SK-N-SH (cell line): ENCODE results near the gene CNRIP1. TPM values are rescaled to one million over a fixed set of nuclear protein-coding genes. Genes with fewer than 3 reads are reported as not detected.

ENCODE experiments used
- CTCF ChIA-PET: fragments of 300-600, 350-600 bp; formaldehyde crosslinking; extraction: SDS; loops from one replicate; lab custom pipeline; 2021; lab: Yijun Ruan, JAX
- POLR2A ChIA-PET: fragments of 350-600 bp; sonication (Branson Sonifier 250); formaldehyde crosslinking; extraction: SDS; loops from one replicate; lab custom pipeline; 2020; ENCODE audit warnings: antibody characterized with exemption, inconsistent platforms; lab: Yijun Ruan, JAX
- DNase-seq: peaks from one replicate; pipeline ENCODE4 v3.0.0; 2012
- H2AFZ ChIP-seq: fragments of 200-600 bp; sonication (generic); 2 replicates; pipeline ENCODE4 v1.8.1; 2016; ENCODE audit warnings: antibody characterized with exemption, mild to moderate bottlenecking, low read depth
- H3F3A ChIP-seq: fragments of 200-600 bp; sonication (generic); replicated peaks from 2 replicates; pipeline ENCODE3; 2016; ENCODE audit warnings: antibody characterized with exemption, mild to moderate bottlenecking; ENCODE audit not compliant: insufficient read depth
- H3K27ac ChIP-seq, 2 experiments: fragments of 200-500 bp in 1 of 2; fragments of 200-600 bp in 1 of 2; sonication (Bioruptor generic) in 1 of 2; sonication (generic), shearing (Covaris generic) in 1 of 2; 2 replicates each; pipeline versions ENCODE4 v1.5.1 to v1.6.1; 2014 to 2016; ENCODE audit warnings: low read depth in 2 of 2, inconsistent platforms in 1 of 2, low read length in 1 of 2, mild to moderate bottlenecking in 1 of 2, mixed read lengths in 1 of 2
- H3K27me3 ChIP-seq: fragments of 200-600 bp; sonication (generic), shearing (Covaris generic); 2 replicates; pipeline ENCODE4 v1.6.1; 2016; ENCODE audit warnings: mixed run types; ENCODE audit not compliant: insufficient read depth
- H3K36me3 ChIP-seq, 2 experiments: fragments of 200-500 bp in 1 of 2; fragments of 200-600 bp in 1 of 2; sonication (Bioruptor generic) in 1 of 2; sonication (generic) in 1 of 2; replicated peaks in 1 of 2; 2 replicates each; pipeline versions ENCODE3 to v1.5.1; 2014 to 2016; ENCODE audit warnings: low read length in 1 of 2, mild to moderate bottlenecking in 1 of 2; ENCODE audit not compliant: insufficient read depth in 2 of 2, control insufficient read depth in 1 of 2
- H3K4me1 ChIP-seq, 2 experiments: fragments of 200-500 bp in 1 of 2; fragments of 200-600 bp in 1 of 2; sonication (Bioruptor generic) in 1 of 2; sonication (generic), shearing (Covaris generic) in 1 of 2; 2 replicates each; pipeline versions ENCODE4 v1.5.1 to v1.6.1; 2014 to 2016; ENCODE audit warnings: low read depth in 1 of 2, low read length in 1 of 2, mixed run types in 1 of 2; ENCODE audit not compliant: insufficient read depth in 2 of 2, control insufficient read depth in 1 of 2
- H3K4me2 ChIP-seq: fragments of 200-600 bp; sonication (generic), shearing (Covaris generic); 2 replicates; pipeline ENCODE4 v1.6.1; 2017; ENCODE audit warnings: mixed run types
- H3K4me3 ChIP-seq, 2 experiments: fragments of 200-500 bp in 1 of 2; fragments of 200-600 bp in 1 of 2; sonication (Bioruptor generic) in 1 of 2; sonication (generic), shearing (Covaris generic) in 1 of 2; 2 replicates each; pipeline versions ENCODE4 v1.5.1 to v1.8.1; 2014 to 2016; ENCODE audit warnings: low read depth in 2 of 2, inconsistent platforms in 1 of 2, low read length in 1 of 2, mild to moderate bottlenecking in 1 of 2, mixed read lengths in 1 of 2, moderate library complexity in 1 of 2
- H3K79me2 ChIP-seq: fragments of 200-600 bp; sonication (generic); 2 replicates; pipeline ENCODE4 v1.8.1; 2017; ENCODE audit warnings: mild to moderate bottlenecking; ENCODE audit not compliant: insufficient read depth
- H3K9ac ChIP-seq: fragments of 200-600 bp; sonication (generic); 2 replicates; pipeline ENCODE4 v1.6.1; 2017; ENCODE audit warnings: mixed run types
- H3K9me2 ChIP-seq: fragments of 200-600 bp; sonication (generic); 2 replicates; pipeline ENCODE4 v1.6.1; 2017; ENCODE audit warnings: mixed run types
- H3K9me3 ChIP-seq: fragments of 200-600 bp; sonication (generic); 2 replicates; pipeline ENCODE4 v1.6.1; 2017; ENCODE audit warnings: mixed run types, mild to moderate bottlenecking, moderate library complexity
- H4K20me1 ChIP-seq: fragments of 200-600 bp; sonication (generic); 2 replicates; pipeline ENCODE4 v1.6.1; 2017; ENCODE audit warnings: mild to moderate bottlenecking, mixed run types; ENCODE audit not compliant: insufficient read depth
- ELF1 ChIP-seq: IDR thresholded peaks from 2 replicates; pipeline ENCODE4 v1.4.0; 2012
- FOSL2 ChIP-seq: IDR thresholded peaks from 2 replicates; pipeline ENCODE4 v1.4.0; 2012; ENCODE audit warnings: low read depth, mild to moderate bottlenecking, moderate library complexity, borderline replicate concordance
- FOXJ3 ChIP-seq: sonication (generic); formaldehyde crosslinking; IDR thresholded peaks from 2 replicates; pipeline ENCODE4 v1.5.1; 2020; ENCODE audit warnings: mild to moderate bottlenecking, missing genetic modification reagents
- FOXM1 ChIP-seq: IDR thresholded peaks from 2 replicates; pipeline ENCODE4 v1.4.0; 2012; ENCODE audit warnings: low read depth, mild to moderate bottlenecking
- GABPA ChIP-seq: IDR thresholded peaks from 2 replicates; pipeline ENCODE4 v1.4.0; 2012; ENCODE audit warnings: low read depth, mild to moderate bottlenecking
- GATA2 ChIP-seq: sonication (generic); formaldehyde crosslinking; IDR thresholded peaks from 2 replicates; pipeline ENCODE4 v1.5.0; 2020; ENCODE audit warnings: mild to moderate bottlenecking, missing genetic modification reagents
- MAX ChIP-seq: IDR thresholded peaks from 2 replicates; pipeline ENCODE4 v1.4.0; 2012; ENCODE audit warnings: low read depth
- MEF2A ChIP-seq: IDR thresholded peaks from 2 replicates; pipeline ENCODE4 v1.4.0; 2012; ENCODE audit warnings: low read depth, borderline replicate concordance
- MXI1 ChIP-seq: IDR thresholded peaks from 2 replicates; pipeline ENCODE4 v1.6.1; 2012; ENCODE audit warnings: mild to moderate bottlenecking, low read depth, low read length, improper control_type of control experiment
- POLR2AphosphoS5 ChIP-seq: IDR thresholded peaks from 2 replicates; pipeline ENCODE4 v1.6.1; 2012; ENCODE audit warnings: low read depth, low read length
- RAD21 ChIP-seq: IDR thresholded peaks from 2 replicates; pipeline ENCODE4 v1.6.1; 2012; ENCODE audit warnings: mild to moderate bottlenecking, low read length
- RFX5 ChIP-seq: IDR thresholded peaks from 2 replicates; pipeline ENCODE4 v1.6.1; 2012; ENCODE audit warnings: mild to moderate bottlenecking, improper control_type of control experiment, low read length
- SIN3A ChIP-seq: IDR thresholded peaks from 2 replicates; pipeline ENCODE4 v1.6.1; 2012; ENCODE audit warnings: low read depth, mild to moderate bottlenecking, low read length, moderate library complexity, borderline replicate concordance
- SMC3 ChIP-seq: IDR thresholded peaks from 2 replicates; pipeline ENCODE4 v1.6.1; 2012; ENCODE audit warnings: low read depth, low read length, improper control_type of control experiment
- TAF1 ChIP-seq: IDR thresholded peaks from 2 replicates; pipeline ENCODE4 v1.6.1; 2012; ENCODE audit warnings: low read depth, mild to moderate bottlenecking, low read length, moderate library complexity, borderline replicate concordance
- TCF12 ChIP-seq: IDR thresholded peaks from 2 replicates; pipeline ENCODE4 v1.4.0; 2012
- TEAD4 ChIP-seq: IDR thresholded peaks from 2 replicates; pipeline ENCODE4 v1.4.0; 2012; ENCODE audit warnings: mild to moderate bottlenecking, borderline replicate concordance; ENCODE audit not compliant: insufficient read depth
- USF1 ChIP-seq: IDR thresholded peaks from 2 replicates; pipeline ENCODE4 v1.4.0; 2012; ENCODE audit warnings: low read depth, borderline replicate concordance
- WGBS: methylation state at CpG from one replicate; pipeline ENCODE4 v1.1.6; 2017; ENCODE audit warnings: low lambda C conversion rate; 5-methylcytosine and 5-hydroxymethylcytosine counted together
- polyA plus RNA-seq, 3 experiments: library from polyadenylated mRNA; depleted of rRNA; stranded (reverse); fragments of >200 nt; gene quantifications; 2 replicates each; pipeline ENCODE4 v1.2.3, GENCODE V29; 2012
- TF ChIP-seq, protein P1 (sequence below): IDR thresholded peaks from 2 replicates; pipeline ENCODE4 v1.4.0; 2012; ENCODE audit warnings: low read depth, borderline replicate concordance
- TF ChIP-seq, protein P2 (sequence below): IDR thresholded peaks from 2 replicates; pipeline ENCODE4; 2012

CNRIP1 gene
- polyA plus RNA-seq, 1 of the 3 experiments (the other 2 are of a cell fraction) = 55.5 TPM

- Histone ChIP-seq H3K79me2 (no peaks in the 10 kb centered on the region), H3K36me3 (no peaks in the 10 kb centered on the region), H3K4me1 (no peaks in the 10 kb centered on the region; a peak in 2 of 4 replicates), H3K9ac (no peak overlapping the region), H3K27ac (no peak overlapping the region), H3K4me2 (no peak overlapping the region), H3K9me3 (no peaks in the 10 kb centered on the region), H4K20me1 (no peaks in the 10 kb centered on the region)
- POLR2A ChIA-PET = no interaction called here
- TF ChIP-seq GATA2 (CRISPR knock-in tag) (peak; percentile 39; the same call in 1 of the 2 replicates), POLR2AphosphoS5 (no peak)
- TF ChIP-seq, all 33 proteins: peak for 1
- no peak overlapping the region for H2AFZ ChIP-seq
- peaks cover 4% of the 10 kb centered on the region for H3F3A ChIP-seq
- 74% methylated on average over 4 of the region's 4 CpGs for WGBS
- CTCF ChIA-PET = interaction anchor here (1.0 to 6.0 kb wide), 2 partner anchors 13 to 157 kb away, joined by 7 to 27 read pairs; no protein-coding TSS in a partner anchor
- peak; percentile 20 for DNase-seq
- no peaks in the 10 kb centered on the region for H3K27me3 ChIP-seq
- no peaks in the 10 kb centered on the region for H3K9me2 ChIP-seq
- no peak overlapping the region for H3K4me3 ChIP-seq
Measured at GRCh38 chr2:68279691-68280090, 40.1 kb downstream of the CNRIP1 start.

GRCh38 chr2:68278169-68278568 lies 41.6 kb downstream of the CNRIP1 start:
- Histone ChIP-seq H3K4me1 (no peaks in the 10 kb centered on the region), H2AFZ (no peak overlapping the region), H3K27ac (no peak overlapping the region), H3K9me2 (no peaks in the 10 kb centered on the region), H3K4me3 (no peak overlapping the region), H3K36me3 (no peaks in the 10 kb centered on the region), H3K9ac (no peak overlapping the region), H3F3A (no peaks in the 10 kb centered on the region), H3K27me3 (no peaks in the 10 kb centered on the region), H3K4me2 (no peak overlapping the region), H4K20me1 (no peaks in the 10 kb centered on the region), H3K9me3 (no peaks in the 10 kb centered on the region), H3K79me2 (no peaks in the 10 kb centered on the region)
- no peak for DNase-seq
- WGBS = 94% methylated on average over 1 of the region's 1 CpG
- ChIA-PET CTCF (interaction anchor here (0.9 to 6.0 kb wide), 2 partner anchors 93 to 156 kb away, joined by 3 to 27 read pairs; no protein-coding TSS in a partner anchor), POLR2A (no interaction called here)
- TF ChIP-seq USF1 = no peak
- TF ChIP-seq GABPA = no peak
- TF ChIP-seq FOXM1 = no peak
- TF ChIP-seq MAX = no peak
- no peak for TF ChIP-seq SIN3A
- TF ChIP-seq, protein P1, sequence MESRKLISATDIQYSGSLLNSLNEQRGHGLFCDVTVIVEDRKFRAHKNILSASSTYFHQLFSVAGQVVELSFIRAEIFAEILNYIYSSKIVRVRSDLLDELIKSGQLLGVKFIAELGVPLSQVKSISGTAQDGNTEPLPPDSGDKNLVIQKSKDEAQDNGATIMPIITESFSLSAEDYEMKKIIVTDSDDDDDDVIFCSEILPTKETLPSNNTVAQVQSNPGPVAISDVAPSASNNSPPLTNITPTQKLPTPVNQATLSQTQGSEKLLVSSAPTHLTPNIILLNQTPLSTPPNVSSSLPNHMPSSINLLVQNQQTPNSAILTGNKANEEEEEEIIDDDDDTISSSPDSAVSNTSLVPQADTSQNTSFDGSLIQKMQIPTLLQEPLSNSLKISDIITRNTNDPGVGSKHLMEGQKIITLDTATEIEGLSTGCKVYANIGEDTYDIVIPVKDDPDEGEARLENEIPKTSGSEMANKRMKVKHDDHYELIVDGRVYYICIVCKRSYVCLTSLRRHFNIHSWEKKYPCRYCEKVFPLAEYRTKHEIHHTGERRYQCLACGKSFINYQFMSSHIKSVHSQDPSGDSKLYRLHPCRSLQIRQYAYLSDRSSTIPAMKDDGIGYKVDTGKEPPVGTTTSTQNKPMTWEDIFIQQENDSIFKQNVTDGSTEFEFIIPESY = no peak
- TF ChIP-seq RAD21 = no peak
- no peak for TF ChIP-seq FOXJ3 (CRISPR knock-in tag)
- no peak for TF ChIP-seq ELF1
- no peak for TF ChIP-seq MXI1
- no peak for TF ChIP-seq TAF1
- TF ChIP-seq, protein P2, sequence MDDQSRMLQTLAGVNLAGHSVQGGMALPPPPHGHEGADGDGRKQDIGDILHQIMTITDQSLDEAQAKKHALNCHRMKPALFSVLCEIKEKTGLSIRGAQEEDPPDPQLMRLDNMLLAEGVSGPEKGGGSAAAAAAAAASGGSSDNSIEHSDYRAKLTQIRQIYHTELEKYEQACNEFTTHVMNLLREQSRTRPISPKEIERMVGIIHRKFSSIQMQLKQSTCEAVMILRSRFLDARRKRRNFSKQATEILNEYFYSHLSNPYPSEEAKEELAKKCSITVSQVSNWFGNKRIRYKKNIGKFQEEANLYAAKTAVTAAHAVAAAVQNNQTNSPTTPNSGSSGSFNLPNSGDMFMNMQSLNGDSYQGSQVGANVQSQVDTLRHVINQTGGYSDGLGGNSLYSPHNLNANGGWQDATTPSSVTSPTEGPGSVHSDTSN = no peak
- no peak for TF ChIP-seq TCF12
- TF ChIP-seq RFX5 = no peak
- no peak for TF ChIP-seq POLR2AphosphoS5
- TF ChIP-seq SMC3 = no peak
- TF ChIP-seq MEF2A = no peak
- TF ChIP-seq TEAD4 = no peak
- TF ChIP-seq FOSL2 = no peak
